GM12891 (cell line): ENCODE measurements around the gene LEFTY2.
"Not testable (repeated sequence)": the region's sequence is repeated elsewhere in the genome, so short reads cannot be mapped to it uniquely, and the experiment has no call there.

Experiments
- PAX5 ChIP-seq: IDR thresholded peaks from 2 replicates; pipeline ENCODE4 v1.6.1; 2011; ENCODE audit warnings: low read length, moderate library complexity, mild to moderate bottlenecking; ENCODE audit not compliant: insufficient read depth, severe bottlenecking
- POLR2A ChIP-seq: IDR thresholded peaks from 2 replicates; pipeline ENCODE4 v1.6.1; 2011; ENCODE audit warnings: low read depth, low read length, control low read depth
- POLR2AphosphoS5 ChIP-seq: IDR thresholded peaks from 2 replicates; pipeline ENCODE4 v1.6.1; 2011; ENCODE audit warnings: low read depth, low read length, control low read depth
- POU2F2 ChIP-seq: IDR thresholded peaks from 2 replicates; pipeline ENCODE4 v1.6.1; 2011; ENCODE audit warnings: low read depth, mild to moderate bottlenecking, control low read depth, low read length, moderate library complexity
- SPI1 ChIP-seq: IDR thresholded peaks from 2 replicates; pipeline ENCODE4 v1.6.1; 2011; ENCODE audit warnings: low read depth, low read length, control low read depth
- TAF1 ChIP-seq: IDR thresholded peaks from 2 replicates; pipeline ENCODE4 v1.6.1; 2011; ENCODE audit warnings: low read depth, low read length, control low read depth

- not testable (repeated sequence) for TF ChIP-seq TAF1, POLR2A, POLR2AphosphoS5, PAX5, POU2F2, SPI1
Observed at GRCh38 chr1:225975146-225975545, 34.1 kb upstream of the LEFTY2 start.
